OCI-LY3 (cell line): ENCODE data around the gene LMO2.

Experiments
- H2AFZ ChIP-seq: fragments of 200-600, 300-600 bp; shearing (Covaris generic); 2 replicates; pipeline ENCODE4 v1.6.0; 2014; ENCODE audit warnings: antibody characterized with exemption, low read depth, low read length
- H3K27ac ChIP-seq: fragments of 200-600, 300-600 bp; sonication (generic); 2 replicates; pipeline ENCODE4 v1.5.1; 2014; ENCODE audit warnings: mild to moderate bottlenecking, low read length, moderate library complexity, mixed read lengths
- H3K27me3 ChIP-seq: fragments of 200-600, 300-600 bp; sonication (generic); 2 replicates; pipeline ENCODE4 v1.6.1; 2014; ENCODE audit warnings: low read depth, low read length, mixed read lengths
- H3K36me3 ChIP-seq: fragments of 200-600, 300-600 bp; sonication (generic); replicated peaks from 2 replicates; pipeline ENCODE3; 2014; ENCODE audit warnings: low read depth, low read length, mixed read lengths
- H3K4me1 ChIP-seq: fragments of 300-600, 200-600 bp; sonication (generic); 2 replicates; pipeline ENCODE4 v1.6.1; 2014; ENCODE audit warnings: low read length, mixed read lengths
- H3K4me2 ChIP-seq: fragments of 200-600, 300-600 bp; sonication (generic); 2 replicates; pipeline ENCODE4 v1.6.1; 2014; ENCODE audit warnings: low read length, mixed read lengths
- H3K4me3 ChIP-seq: fragments of 300-600, 200-600 bp; sonication (generic); 2 replicates; pipeline ENCODE4 v1.5.1; 2014; ENCODE audit warnings: antibody characterized with exemption, mild to moderate bottlenecking, low read length, moderate library complexity
- H3K79me2 ChIP-seq: fragments of 300-600, 200-600 bp; shearing (Covaris generic); 2 replicates; pipeline ENCODE4 v1.6.1; 2014; ENCODE audit warnings: mild to moderate bottlenecking, low read length, mixed read lengths
- H3K9ac ChIP-seq: fragments of 300-600, 200-600 bp; shearing (Covaris generic); 2 replicates; pipeline ENCODE4 v1.6.0; 2014; ENCODE audit warnings: mild to moderate bottlenecking, low read length, moderate library complexity
- H3K9me3 ChIP-seq: fragments of 200-600, 300-600 bp; shearing (Covaris generic); 2 replicates; pipeline ENCODE4 v1.6.1; 2014; ENCODE audit warnings: low read length, mixed read lengths; ENCODE audit not compliant: insufficient read depth
- H4K20me1 ChIP-seq: fragments of 200-600, 300-600 bp; sonication (generic); 2 replicates; pipeline ENCODE4 v1.6.1; 2016; ENCODE audit warnings: low read length, mixed read lengths; ENCODE audit not compliant: insufficient read depth
- CTCF ChIP-seq: fragments of 200-600, 300-600 bp; sonication (generic); IDR thresholded peaks from 2 replicates; pipeline ENCODE4 v1.5.1; 2014; ENCODE audit warnings: antibody characterized with exemption, low read length, low read depth
- EZH2phosphoT487 ChIP-seq: fragments of 200-600 bp; shearing (Covaris generic); IDR thresholded peaks from 2 replicates; pipeline ENCODE4 v1.6.1; 2018; ENCODE audit warnings: antibody characterized with exemption, mixed run types, low read depth

Gene LMO2

GRCh38 chr11:33835143-33835878 lies 56.6 kb downstream of the LMO2 start:
- no peak overlapping the region for H3K9ac ChIP-seq
- H4K20me1 ChIP-seq, result no peaks in the 10 kb centered on the region
- H3K4me2 ChIP-seq, result no peak overlapping the region
- peaks cover 32% of the 10 kb centered on the region for H3K27me3 ChIP-seq
- H3K4me3 ChIP-seq, result no peak overlapping the region
- no peaks in the 10 kb centered on the region for H3K79me2 ChIP-seq
- no peak overlapping the region for H3K27ac ChIP-seq
- H3K36me3 ChIP-seq, result no peaks in the 10 kb centered on the region
- no peaks in the 10 kb centered on the region for H3K9me3 ChIP-seq
- H3K4me1 ChIP-seq, result no peaks in the 10 kb centered on the region
- H2AFZ ChIP-seq, result no peak overlapping the region
- TF ChIP-seq EZH2phosphoT487, result no peak
- peak; percentile 37 for TF ChIP-seq CTCF

GRCh38 chr11:33832676-33833075 lies 59.2 kb downstream of the LMO2 start:
- Histone ChIP-seq H3K27ac (no peak overlapping the region), H4K20me1 (no peaks in the 10 kb centered on the region), H3K4me3 (no peak overlapping the region), H3K4me1 (no peaks in the 10 kb centered on the region), H2AFZ (no peak overlapping the region), H3K27me3 (peaks cover 33% of the 10 kb centered on the region), H3K79me2 (no peaks in the 10 kb centered on the region), H3K9ac (no peak overlapping the region), H3K4me2 (no peak overlapping the region), H3K9me3 (no peaks in the 10 kb centered on the region), H3K36me3 (no peaks in the 10 kb centered on the region)
- TF ChIP-seq CTCF, result no peak
- TF ChIP-seq EZH2phosphoT487, result no peak

- no peak for TF ChIP-seq CTCF
- no peak for TF ChIP-seq EZH2phosphoT487
- Histone ChIP-seq H3K4me1 (no peaks in the 10 kb centered on the region), H3K4me2 (no peak overlapping the region), H2AFZ (no peak overlapping the region), H3K9ac (no peak overlapping the region), H3K27ac (no peak overlapping the region), H3K27me3 (peaks cover 41% of the 10 kb centered on the region), H3K4me3 (no peak overlapping the region), H3K36me3 (no peaks in the 10 kb centered on the region), H4K20me1 (no peaks in the 10 kb centered on the region), H3K79me2 (no peaks in the 10 kb centered on the region), H3K9me3 (no peaks in the 10 kb centered on the region)
Measured at GRCh38 chr11:33830903-33831648, 60.8 kb downstream of the LMO2 start.

GRCh38 chr11:33829430-33830141 lies 62.3 kb downstream of the LMO2 start:
- H3K27me3 ChIP-seq, result peaks cover 35% of the 10 kb centered on the region
- H2AFZ ChIP-seq, result no peak overlapping the region
- H3K4me1 ChIP-seq, result no peaks in the 10 kb centered on the region
- no peak overlapping the region for H3K9ac ChIP-seq
- no peaks in the 10 kb centered on the region for H4K20me1 ChIP-seq
- TF ChIP-seq EZH2phosphoT487 (no peak), CTCF (peak; percentile 73)
- H3K9me3 ChIP-seq, result no peaks in the 10 kb centered on the region
- no peak overlapping the region for H3K27ac ChIP-seq
- no peak overlapping the region for H3K4me3 ChIP-seq
- H3K4me2 ChIP-seq, result no peak overlapping the region
- no peaks in the 10 kb centered on the region for H3K79me2 ChIP-seq
- H3K36me3 ChIP-seq, result no peaks in the 10 kb centered on the region
